Activated effector memory CD4-positive, alpha-beta T cell treated with anti-CD3 and anti-CD28 coated beads, Interleukin-2, amount 50 U/mL, for 16 hours (primary cell): ENCODE results near the gene MAZ.
"Not testable (repeated sequence)": the region's sequence is repeated elsewhere in the genome, so short reads cannot be mapped to it uniquely, and the experiment has no call there.

Experiments used
- DNase-seq: peaks from one replicate; pipeline ENCODE4 v3.0.0-alpha.2; 2020

The MAZ gene

GRCh38 chr16:29825145-29826044, 19.1 kb downstream of the MAZ start:
- DNase-seq: peak; percentile 78

- no peak for DNase-seq
Measured at GRCh38 chr16:29826342-29826695, 20.0 kb downstream of the MAZ start.

- no peak for DNase-seq
Measured at GRCh38 chr16:29830774-29831173, 24.4 kb downstream of the MAZ start.

- DNase-seq: no peak
Measured at GRCh38 chr16:29831490-29831889, 25.2 kb downstream of the MAZ start.

DNA sequence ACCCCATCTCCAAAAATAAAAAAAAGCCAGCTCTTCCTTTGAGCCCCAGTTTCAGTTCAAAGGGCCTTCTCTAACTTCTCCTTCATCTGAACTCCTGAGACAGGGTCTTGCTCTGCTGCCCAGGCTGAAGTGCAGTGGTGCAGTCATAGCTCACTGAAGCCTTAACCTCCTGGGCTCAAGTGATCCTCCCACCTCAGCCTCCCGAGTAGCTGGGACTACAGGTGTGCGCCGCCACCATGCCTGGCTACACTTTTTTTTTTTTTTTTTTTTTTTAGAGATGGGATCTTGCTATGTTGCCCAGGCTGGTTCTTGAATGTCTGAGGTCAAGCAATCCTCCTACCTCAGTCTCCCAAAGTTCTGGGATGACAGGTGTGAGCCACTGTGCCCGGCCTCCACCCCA, 26.9 kb downstream of the MAZ start:
- not testable (repeated sequence) for DNase-seq

- DNase-seq: no peak
Measured at GRCh38 chr16:29834079-29834478, 27.8 kb downstream of the MAZ start.

GRCh38 chr16:29835926-29836325, 29.6 kb downstream of the MAZ start:
- no peak for DNase-seq

GRCh38 chr16:29836623-29837022, 30.3 kb downstream of the MAZ start:
- no peak for DNase-seq

DNA sequence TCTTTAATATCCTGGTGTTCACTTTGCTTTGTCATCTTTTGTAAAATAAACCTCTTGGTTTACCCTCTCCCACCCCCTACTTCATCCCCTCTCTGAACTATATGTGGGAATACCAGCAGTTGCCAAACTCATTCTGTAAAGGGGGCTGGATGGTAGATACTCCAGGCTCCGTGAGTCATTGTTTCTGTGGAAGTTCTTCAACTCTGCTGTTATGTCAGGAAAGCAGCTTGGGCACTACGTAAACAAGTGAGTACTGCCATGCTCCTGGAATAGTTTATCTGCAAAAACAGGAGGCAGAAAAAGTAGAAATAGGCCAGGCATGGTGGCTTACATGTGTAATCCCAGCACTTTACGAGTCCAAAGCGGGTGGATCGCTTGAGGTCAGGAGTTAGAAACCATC, 31.5 kb downstream of the MAZ start:
- DNase-seq: no peak

GRCh38 chr16:29839822-29840221, 33.5 kb downstream of the MAZ start:
- no peak for DNase-seq

- no peak for DNase-seq
Measured at GRCh38 chr16:29840240-29840639, 33.9 kb downstream of the MAZ start.

DNA sequence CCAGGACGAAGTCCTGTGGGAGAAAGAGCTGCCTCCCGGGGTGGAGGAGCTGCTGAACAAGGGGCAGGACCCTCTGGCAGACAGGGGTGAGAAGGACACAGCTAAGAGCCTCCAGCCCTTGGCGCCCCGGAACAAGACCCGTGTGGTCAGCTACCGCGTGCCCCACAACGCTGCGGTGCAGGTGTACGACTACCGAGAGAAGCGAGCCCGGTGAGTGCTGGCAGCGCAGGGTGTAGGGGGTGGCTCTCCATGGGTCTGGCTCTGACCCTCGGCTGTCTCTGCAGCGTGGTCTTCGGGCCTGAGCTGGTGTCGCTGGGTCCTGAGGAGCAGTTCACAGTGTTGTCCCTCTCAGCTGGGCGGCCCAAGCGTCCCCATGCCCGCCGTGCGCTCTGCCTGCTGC, 35.3 kb downstream of the MAZ start:
- DNase-seq: no peak

GRCh38 chr16:29842732-29843346, 36.5 kb downstream of the MAZ start:
- DNase-seq: no peak

GRCh38 chr16:29843931-29844330, 37.6 kb downstream of the MAZ start:
- DNase-seq: no peak

DNA sequence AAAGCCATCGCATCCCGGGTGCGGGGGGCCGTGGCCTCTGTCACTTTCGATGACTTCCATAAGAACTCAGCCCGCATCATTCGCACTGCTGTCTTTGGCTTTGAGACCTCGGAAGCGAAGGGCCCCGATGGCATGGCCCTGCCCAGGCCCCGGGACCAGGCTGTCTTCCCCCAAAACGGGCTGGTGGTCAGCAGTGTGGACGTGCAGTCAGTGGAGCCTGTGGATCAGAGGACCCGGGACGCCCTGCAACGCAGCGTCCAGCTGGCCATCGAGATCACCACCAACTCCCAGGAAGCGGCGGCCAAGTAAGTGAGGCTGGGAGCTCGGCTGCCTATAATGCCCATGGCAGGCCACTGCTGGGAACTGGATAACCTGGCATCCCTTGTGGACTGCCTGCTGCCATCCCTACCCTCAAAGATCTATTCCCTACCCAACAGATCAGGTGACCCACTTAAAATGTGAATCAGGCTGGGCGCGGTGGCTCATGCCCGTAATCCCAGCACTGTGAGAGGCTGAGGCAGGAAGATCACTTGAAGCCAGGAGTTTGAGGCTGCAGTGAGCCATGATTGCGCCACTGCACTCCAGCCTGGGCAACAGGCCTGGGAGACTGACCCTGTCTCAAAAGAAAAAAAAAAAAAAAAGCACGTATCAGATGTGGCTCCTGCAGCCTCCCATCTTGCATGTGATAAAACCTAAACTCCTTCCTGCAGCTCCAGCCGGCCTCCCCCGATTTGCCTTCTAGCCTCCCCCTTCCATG, 38.4 kb downstream of the MAZ start:
- no peak for DNase-seq

DNA sequence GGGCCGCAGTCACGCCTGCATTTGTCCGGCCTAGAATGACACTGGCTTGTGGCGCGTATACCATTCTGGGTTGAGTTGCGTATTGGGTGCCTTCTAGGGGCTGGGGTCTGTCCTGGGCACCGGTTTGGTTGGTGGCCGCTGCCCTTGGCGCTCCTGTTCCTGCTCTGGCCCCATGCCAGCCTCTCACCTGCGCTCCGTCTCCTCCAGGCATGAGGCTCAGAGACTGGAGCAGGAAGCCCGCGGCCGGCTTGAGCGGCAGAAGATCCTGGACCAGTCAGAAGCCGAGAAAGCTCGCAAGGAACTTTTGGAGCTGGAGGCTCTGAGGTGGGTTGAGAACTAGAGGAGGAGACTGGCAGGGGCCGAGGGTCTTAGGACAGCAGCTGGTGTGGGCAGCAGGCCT, 39.3 kb downstream of the MAZ start:
- no peak for DNase-seq

DNA sequence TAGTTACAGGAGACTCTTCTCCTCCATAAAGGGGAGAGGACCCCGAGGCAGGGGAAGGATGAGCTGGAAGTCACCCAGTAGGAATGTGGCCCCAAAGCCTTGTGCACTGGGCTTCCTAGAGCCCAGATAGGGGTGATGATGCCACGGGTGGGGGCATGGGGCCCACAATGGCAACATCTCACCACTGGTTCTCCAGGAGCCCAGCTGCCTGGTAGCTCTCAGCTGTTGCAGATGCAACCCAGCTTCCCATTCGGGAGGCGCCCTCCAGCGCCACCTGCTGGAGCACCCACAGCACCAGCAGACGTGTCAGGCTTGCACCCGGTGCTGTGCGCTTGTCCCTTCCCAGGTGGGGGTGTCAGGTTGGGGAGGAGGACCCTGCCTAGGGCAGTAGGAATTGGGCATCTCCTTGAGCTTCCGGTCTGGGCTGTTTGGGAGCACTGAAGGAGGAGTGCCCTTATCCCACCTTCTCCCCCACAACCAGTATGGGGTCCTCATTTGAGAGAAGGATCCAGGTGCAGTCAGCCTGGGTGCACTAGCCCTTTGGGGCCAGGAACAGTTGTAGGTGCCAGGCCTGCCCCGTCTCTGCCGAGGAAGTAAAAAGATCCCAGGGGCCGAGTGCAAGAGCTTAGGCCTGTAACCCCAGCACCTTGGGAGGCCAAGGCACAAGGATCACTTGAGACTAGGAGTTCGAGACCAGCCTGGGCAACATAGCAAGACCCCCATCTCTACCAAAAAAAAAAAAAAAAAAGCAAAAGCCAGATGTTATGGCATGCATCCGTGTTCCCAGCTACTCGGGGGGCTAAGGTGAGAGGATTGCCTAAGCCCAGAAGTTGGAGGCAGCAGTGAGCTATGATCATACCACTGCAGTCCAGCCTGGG, 42.3 kb downstream of the MAZ start:
- DNase-seq: peak; percentile 92

- DNase-seq: no peak
Measured at GRCh38 chr16:29849505-29849904, 43.2 kb downstream of the MAZ start.

DNA sequence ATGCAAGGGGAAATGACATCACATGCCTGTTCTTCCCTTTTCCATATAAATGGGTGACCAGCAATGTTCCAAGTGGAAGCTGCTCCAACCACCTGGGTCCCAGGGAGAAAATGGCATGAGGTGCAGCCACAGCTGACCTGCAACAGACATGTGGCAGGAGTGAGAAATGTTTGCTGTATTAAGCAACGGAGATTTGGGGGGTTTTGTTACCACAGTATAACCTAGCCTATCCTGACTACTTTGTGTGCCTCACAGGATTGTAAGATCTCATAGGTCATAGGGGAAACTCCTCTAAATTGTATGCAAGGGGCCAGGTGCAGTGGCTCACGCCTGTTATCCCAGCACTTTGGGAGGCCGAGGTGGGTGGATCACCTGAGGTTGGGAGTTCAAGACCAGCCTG, 44.7 kb downstream of the MAZ start:
- DNase-seq: no peak

DNA sequence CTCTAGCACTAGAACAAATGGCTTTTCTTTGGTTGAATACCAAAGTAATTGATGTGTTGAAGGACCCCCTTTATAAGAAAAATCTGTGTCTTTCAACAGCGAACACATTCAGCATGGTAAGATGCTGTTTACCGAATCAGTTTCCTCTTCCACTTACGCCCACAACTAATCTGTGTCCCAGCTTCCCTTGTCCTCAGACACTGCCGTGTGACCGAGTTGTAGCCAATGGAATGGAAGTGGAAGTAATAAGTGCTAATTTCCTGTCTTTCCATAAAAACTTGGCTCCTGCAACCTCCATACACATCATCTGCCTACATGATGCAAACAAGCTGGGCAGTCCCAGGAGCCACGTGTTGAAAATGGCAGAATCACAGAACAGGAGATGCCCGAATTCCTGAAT, 46.3 kb downstream of the MAZ start:
- DNase-seq: no peak

GRCh38 chr16:29854520-29855100, 48.3 kb downstream of the MAZ start:
- DNase-seq: no peak

DNA sequence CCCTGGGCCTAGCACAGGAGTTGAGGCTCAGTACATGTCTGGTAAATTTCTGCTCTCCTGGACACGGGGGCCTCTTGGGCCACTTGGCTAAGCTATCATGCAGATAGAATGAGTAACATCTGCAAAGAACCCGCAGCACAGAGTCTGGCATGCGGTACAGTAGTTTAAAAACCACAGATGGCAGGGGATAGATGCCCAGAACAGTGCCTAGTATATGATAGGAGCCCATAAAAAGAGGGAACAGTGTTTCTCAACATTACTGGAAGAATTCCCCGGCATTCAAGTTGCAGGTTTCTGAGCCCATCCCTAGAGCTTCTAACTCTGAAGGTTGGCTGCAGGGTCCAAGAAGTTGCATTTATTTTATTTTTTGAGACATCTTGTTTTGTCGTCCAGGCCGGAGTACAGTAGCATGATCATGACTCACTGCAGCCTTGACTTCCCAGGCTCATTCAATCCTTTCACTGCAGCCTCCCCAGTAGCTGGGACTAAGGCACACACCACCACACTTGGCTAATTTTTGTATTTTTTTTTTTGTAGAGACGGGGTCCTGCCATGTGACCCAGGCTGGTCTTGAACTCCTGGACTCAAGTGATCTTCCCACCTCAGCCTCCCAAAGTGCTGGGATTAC, 50.9 kb downstream of the MAZ start:
- no peak for DNase-seq
